GM21737 (cell line): ENCODE results near the gene WSCD2.

Source experiments
- ATAC-seq: cut with Tn5 transposase; IDR thresholded peaks from one replicate; pipeline ENCODE4 v1.9.1; 2021; ENCODE audit warnings: mild to moderate bottlenecking, moderate library complexity; ENCODE audit not compliant: unreplicated experiment

Gene WSCD2

GRCh38 chr12:108152170-108152538, 23.1 kb downstream of the WSCD2 start:
- ATAC-seq = no peak

GRCh38 chr12:108156717-108157116, 27.6 kb downstream of the WSCD2 start:
- ATAC-seq = no peak

- no peak for ATAC-seq
These were observed 28.9 kb downstream of the WSCD2 start for GRCh38 chr12:108157870-108158459.

GRCh38 chr12:108162207-108162606, 33.1 kb downstream of the WSCD2 start:
- no peak for ATAC-seq

DNA sequence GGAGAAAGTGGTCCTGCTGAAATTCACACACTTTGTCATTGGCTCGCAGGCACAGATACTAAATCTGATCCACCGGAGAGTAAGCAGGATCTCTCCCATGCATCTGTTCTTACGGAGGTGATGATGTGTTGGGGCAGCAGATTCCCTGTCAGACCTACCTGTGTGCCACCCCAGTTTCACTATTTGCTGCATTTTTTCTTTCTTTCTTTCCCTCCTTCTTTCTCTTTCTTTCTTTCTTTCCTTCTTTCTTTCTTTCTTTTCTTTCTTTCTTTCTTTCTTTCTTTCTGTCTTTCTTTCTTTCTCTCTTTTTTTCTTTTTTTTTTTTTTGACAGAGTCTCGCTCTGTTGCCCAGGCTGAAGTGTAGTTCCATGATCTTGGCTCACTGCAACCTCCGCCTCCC, 37.4 kb downstream of the WSCD2 start:
- ATAC-seq = no peak

DNA sequence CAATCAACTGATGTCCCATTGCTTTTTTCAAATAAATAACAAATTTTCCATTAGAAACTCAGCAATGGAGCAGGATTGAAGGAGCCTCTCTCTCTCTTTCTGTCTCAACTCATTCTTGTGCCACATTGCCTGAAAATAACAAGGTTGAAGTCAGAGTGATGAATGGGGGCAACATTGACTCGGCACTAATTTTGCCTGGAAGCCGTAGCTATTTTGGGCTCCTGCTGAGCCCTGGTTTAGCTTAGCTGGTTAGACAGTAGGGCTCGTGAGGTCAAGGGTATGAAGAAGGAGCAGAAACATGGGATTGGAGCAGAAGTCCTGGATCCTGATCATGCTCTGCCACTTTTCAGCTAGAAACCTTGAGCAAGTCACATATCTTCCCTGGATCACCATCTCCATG, 38.9 kb downstream of the WSCD2 start:
- no peak for ATAC-seq

DNA sequence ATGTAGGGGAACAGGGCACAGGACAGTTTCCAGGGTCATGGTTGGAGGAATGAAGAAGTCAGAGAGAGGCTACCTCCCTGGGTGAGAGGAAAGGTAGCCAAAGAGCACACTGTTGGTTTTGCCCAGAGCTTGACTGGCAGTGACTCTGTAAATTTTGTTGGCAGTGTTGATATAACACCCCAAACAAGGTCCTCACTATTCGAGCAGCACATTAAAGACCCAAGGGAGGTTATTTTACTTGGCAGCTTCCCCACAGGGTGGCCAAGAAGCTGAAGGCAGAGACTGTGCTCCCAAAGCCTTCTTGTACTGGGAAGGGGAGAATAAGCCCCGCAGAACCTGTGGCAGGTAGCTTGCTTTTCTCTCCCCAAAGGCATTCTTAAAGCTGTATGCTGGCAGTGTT, 40.6 kb downstream of the WSCD2 start:
- no peak for ATAC-seq

DNA sequence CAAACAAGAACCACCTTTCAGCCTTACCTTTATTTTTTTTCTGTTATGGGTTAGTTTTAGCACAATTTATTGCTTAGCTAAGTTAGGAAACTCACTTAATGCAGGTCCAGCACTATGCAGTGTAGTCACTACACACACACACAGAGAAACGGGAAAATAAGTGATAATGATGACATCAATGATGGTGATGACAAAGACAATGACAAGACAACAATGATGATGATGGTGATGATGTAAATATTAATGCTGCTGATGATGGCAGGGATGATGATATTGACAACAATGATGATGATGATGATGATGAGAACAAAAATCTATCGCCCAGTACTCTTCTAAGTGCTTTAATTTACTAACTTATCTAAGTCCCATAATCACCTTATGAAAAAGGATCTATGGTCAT, 41.1 kb downstream of the WSCD2 start:
- ATAC-seq = no peak

- no peak for ATAC-seq
These were observed 42.9 kb downstream of the WSCD2 start for GRCh38 chr12:108172033-108172432.

DNA sequence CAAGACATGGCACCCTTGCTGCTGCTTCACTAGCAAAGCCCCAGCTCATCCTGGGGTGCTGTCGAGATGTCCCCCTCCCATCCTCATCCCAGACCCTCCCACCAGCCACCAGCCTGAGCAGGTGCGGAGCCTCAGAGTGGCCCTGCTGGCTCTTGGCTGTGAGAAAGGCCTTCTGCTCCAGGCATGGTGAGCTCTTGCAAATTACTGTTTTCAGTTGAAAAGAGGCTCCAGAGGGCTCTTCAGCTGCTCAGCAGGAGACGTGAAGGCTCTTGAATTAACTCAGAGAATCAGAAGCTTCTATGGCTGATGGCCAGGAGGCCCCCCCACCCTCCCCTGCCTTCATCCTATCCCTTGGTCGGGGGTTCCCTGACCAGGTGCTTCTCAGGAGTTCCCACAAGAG, 44.1 kb downstream of the WSCD2 start:
- ATAC-seq = no peak

DNA sequence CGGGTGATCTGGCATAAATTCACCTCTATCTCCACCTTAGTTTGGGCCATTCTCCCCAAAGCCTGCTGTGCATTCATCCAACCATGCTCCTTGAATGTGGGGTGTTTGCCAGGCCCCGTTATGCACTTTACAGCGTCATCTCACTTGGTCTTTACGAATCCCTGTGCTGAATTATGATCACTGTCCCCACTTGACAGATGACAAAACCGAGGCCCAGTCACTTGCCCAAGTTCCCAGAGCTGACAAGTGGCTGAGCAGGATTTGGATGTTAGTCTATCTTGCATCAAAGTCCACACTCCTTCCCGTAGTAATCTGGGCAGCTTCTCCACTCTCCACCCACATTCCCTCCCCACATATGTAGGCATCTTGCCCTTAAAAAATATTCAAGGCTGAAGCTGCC, 44.8 kb downstream of the WSCD2 start:
- no peak for ATAC-seq

DNA sequence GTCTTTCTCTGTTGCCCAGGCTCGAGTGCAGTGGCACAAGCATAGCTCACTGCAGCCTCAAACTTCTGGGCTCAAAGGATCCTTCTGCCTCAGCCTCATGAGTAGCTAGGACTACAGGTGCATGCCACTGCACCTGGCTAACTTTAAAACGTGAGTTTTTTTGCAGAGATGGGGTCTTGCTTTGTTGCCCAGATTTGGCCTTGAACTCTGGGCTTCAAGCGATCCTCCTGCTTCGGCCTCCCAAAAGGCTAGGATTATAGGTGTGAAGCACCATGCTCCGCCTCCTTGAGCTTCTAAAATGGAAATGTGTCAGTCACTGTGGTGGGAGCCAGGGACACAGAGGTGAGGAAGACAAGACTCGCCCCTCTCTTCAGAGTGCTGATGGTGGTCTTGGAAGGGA, 45.6 kb downstream of the WSCD2 start:
- ATAC-seq = no peak

GRCh38 chr12:108175310-108175709, 46.2 kb downstream of the WSCD2 start:
- no peak for ATAC-seq

DNA sequence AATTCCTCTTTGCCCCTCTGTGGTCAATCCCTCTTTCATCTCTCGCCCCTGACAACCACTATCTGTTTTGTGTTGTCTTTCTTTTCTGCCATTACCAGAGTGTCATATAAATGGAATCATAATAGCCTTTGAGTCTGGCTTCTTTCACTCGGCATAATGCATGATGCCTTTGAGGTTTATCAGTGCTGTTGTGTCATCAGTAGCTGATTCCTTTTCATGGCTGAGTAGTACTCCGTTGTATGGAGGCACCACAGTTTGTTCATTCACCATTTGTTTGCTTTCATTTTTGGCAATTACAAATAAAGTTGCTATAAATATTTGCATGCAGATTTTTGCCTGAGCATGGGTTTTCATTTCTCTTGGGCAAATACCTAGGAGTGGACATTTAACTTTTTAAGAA, 47.2 kb downstream of the WSCD2 start:
- ATAC-seq = no peak

GRCh38 chr12:108177131-108177530, 48.0 kb downstream of the WSCD2 start:
- no peak for ATAC-seq

DNA sequence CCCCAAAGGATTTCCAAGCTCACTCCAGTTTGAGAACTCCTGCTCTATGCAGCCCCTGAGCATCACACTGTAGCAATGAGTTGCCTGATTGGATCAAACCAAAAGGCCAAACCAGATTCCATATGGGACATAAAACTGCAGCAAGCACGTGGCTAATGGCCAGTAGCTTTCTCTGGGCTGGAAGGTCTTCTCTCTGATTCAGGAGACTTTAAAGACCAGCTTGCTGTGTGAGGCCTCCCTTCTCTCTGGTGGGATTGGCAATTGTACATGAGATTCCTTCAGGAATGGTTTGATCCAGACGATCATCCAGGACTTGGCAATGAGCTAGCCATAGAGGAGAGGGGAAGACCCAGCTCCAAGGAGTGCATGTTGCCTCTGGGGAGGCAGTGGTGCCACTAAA, 50.2 kb downstream of the WSCD2 start:
- ATAC-seq = no peak

- ATAC-seq = no peak
These were observed 51.4 kb downstream of the WSCD2 start for GRCh38 chr12:108180255-108181094.

- ATAC-seq = no peak
These were observed 52.0 kb downstream of the WSCD2 start for GRCh38 chr12:108181095-108181454.

GRCh38 chr12:108182096-108182495, 53.0 kb downstream of the WSCD2 start:
- ATAC-seq = no peak

- no peak for ATAC-seq
These were observed 55.9 kb downstream of the WSCD2 start for GRCh38 chr12:108185002-108185401.

GRCh38 chr12:108187831-108188230, 58.7 kb downstream of the WSCD2 start:
- ATAC-seq = no peak

DNA sequence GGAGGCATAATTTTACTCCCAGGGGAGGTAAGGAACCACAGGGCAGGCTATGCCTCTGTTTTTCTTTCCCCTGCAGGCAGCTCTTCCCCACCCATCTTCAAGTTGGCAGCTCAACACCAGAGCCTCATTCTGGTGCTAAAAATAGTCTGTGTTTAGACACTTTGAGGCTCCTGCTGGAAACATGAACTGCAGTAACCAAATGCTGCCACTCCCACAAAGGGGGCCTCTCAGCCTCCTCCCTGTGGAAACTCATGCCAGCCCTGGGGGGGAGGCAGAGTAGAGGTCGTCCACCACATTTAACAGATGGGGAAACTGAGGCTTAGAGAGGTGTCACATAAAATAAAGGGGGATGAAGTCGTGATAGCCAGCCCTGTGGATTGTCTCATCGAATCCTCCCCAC, 61.4 kb downstream of the WSCD2 start:
- no peak for ATAC-seq

DNA sequence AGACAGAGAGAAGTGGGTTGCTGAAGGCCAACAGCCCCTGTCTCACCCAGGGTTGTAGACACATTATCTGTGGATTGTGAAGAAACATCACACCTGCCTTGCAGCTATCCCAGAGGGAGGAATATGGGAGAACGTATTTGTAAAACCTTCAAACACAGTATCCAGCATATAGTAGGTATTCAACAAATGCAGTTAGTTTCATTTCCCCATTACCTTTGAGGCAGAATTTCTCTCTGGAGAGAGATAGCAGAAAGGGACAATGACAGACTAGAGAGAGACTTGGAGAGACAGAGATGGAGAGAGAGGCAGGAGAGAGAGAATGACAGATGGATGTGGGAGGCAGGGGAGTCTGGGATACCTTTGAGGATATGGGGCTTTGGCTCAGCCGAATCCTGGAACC, 62.0 kb downstream of the WSCD2 start:
- ATAC-seq = no peak
